HG02571 (cell line): Measurements from ENCODE around the gene FCGR1A.
"Not testable (repeated sequence)": the region's sequence is repeated elsewhere in the genome, so short reads cannot be mapped to it uniquely, and the experiment has no call there.

Experiments
- ATAC-seq: cut with Tn5 transposase; IDR thresholded peaks from one replicate; pipeline ENCODE4 v1.9.1; 2021; ENCODE audit warnings: mild to moderate bottlenecking, moderate library complexity; ENCODE audit not compliant: unreplicated experiment

The FCGR1A gene

GRCh38 chr1:149775510-149776147, 6.9 kb upstream of the FCGR1A start:
- ATAC-seq = not testable (repeated sequence)

- ATAC-seq = not testable (repeated sequence)
Measured at GRCh38 chr1:149777084-149777483, 5.4 kb upstream of the FCGR1A start.

- ATAC-seq = not testable (repeated sequence)
Measured at GRCh38 chr1:149778313-149778712, 4.2 kb upstream of the FCGR1A start.

GRCh38 chr1:149781413-149781984, 995 bp upstream of the FCGR1A start:
- ATAC-seq = not testable (repeated sequence)

- not testable (repeated sequence) for ATAC-seq
Measured at GRCh38 chr1:149783289-149783688, 795 bp downstream of the FCGR1A start.

- ATAC-seq = not testable (repeated sequence)
Measured at GRCh38 chr1:149783868-149784267, 1.4 kb downstream of the FCGR1A start.

- ATAC-seq = not testable (repeated sequence)
Measured at GRCh38 chr1:149787688-149788451, 5.4 kb downstream of the FCGR1A start.

- peak; percentile 68 for ATAC-seq
Measured at GRCh38 chr1:149792502-149792901, 10.0 kb downstream of the FCGR1A start.

GRCh38 chr1:149792912-149793515, 10.5 kb downstream of the FCGR1A start:
- peak; percentile 83 for ATAC-seq

- not testable (repeated sequence) for ATAC-seq
Measured at GRCh38 chr1:149793885-149794284, 11.4 kb downstream of the FCGR1A start.

- not testable (repeated sequence) for ATAC-seq
Measured at GRCh38 chr1:149801628-149802027, 19.1 kb downstream of the FCGR1A start.

GRCh38 chr1:149804417-149805080, 22.1 kb downstream of the FCGR1A start:
- ATAC-seq = not testable (repeated sequence)

GRCh38 chr1:149810697-149811405, 28.4 kb downstream of the FCGR1A start:
- not testable (repeated sequence) for ATAC-seq

GRCh38 chr1:149811514-149811889, 29.0 kb downstream of the FCGR1A start:
- peak; percentile 16 for ATAC-seq

- peak; percentile 84 for ATAC-seq
Measured at GRCh38 chr1:149811890-149812829, 29.7 kb downstream of the FCGR1A start.

- not testable (repeated sequence) for ATAC-seq
Measured at GRCh38 chr1:149812893-149813801, 30.7 kb downstream of the FCGR1A start.

- ATAC-seq = not testable (repeated sequence)
Measured at GRCh38 chr1:149820387-149820786, 37.9 kb downstream of the FCGR1A start.

- ATAC-seq = not testable (repeated sequence)
Measured at GRCh38 chr1:149826555-149826954, 44.1 kb downstream of the FCGR1A start.
